HepG2 (cell line): ENCODE data around the gene NFKB2. TPM values are rescaled to one million over a fixed set of nuclear protein-coding genes. Genes with fewer than 3 reads are reported as not detected.

Experiments used
- ATF2 ChIP-seq: sonication (generic); formaldehyde crosslinking; IDR thresholded peaks from 2 replicates; pipeline ENCODE4 v1.4.0; 2020; ENCODE audit warnings: missing genetic modification reagents
- HNF1A ChIP-seq, 2 experiments: sonication (generic) in 1 of 2; formaldehyde crosslinking in 1 of 2; IDR thresholded peaks; 2 replicates each; pipeline versions ENCODE4 v1.4.0 to v1.6.1; 2016 to 2020; ENCODE audit warnings: borderline replicate concordance in 1 of 2, low read depth in 1 of 2, mild to moderate bottlenecking in 1 of 2, missing genetic modification reagents in 1 of 2
- NAIF1 ChIP-seq: sonication (generic); formaldehyde crosslinking; IDR thresholded peaks from 2 replicates; pipeline ENCODE4 v1.5.0; 2020; ENCODE audit warnings: mild to moderate bottlenecking, missing genetic modification reagents, borderline replicate concordance
- STAT5B ChIP-seq: sonication (generic); formaldehyde crosslinking; IDR thresholded peaks from 2 replicates; pipeline ENCODE4 v1.4.0; 2020; ENCODE audit warnings: missing genetic modification reagents
- ZNF33A ChIP-seq: sonication (generic); formaldehyde crosslinking; IDR thresholded peaks from 2 replicates; pipeline ENCODE4 v1.5.1; 2020; ENCODE audit warnings: missing genetic modification reagents, mild to moderate bottlenecking, moderate library complexity, borderline replicate concordance
- ZNF530 ChIP-seq: sonication (generic); formaldehyde crosslinking; IDR thresholded peaks from 2 replicates; pipeline ENCODE4 v1.5.0; 2020; ENCODE audit warnings: low read depth, mild to moderate bottlenecking, missing genetic modification reagents
- ZNF678 ChIP-seq: sonication (generic); formaldehyde crosslinking; IDR thresholded peaks from 2 replicates; pipeline ENCODE4 v1.4.0; 2020; ENCODE audit warnings: mild to moderate bottlenecking, missing genetic modification reagents
- polyA plus RNA-seq, 8 experiments: library from polyadenylated mRNA; depleted of rRNA in 3 of 8; stranded (reverse) in 7 of 8; unstranded in 1 of 8; fragments of >200 nt; fragmentation: Illumina TruSeq in 4 of 8; extraction: Trizol in 4 of 8; gene quantifications; 2 replicates each; pipeline versions ENCODE4 v1.2.1 to v1.2.3, GENCODE V29; 2011 to 2016; ENCODE audit warnings: low read depth in 4 of 8, missing spikeins in 1 of 8, mixed read lengths in 1 of 8; ENCODE audit not compliant: insufficient read depth in 1 of 8
- total RNA-seq, 5 experiments: library from RNA; depleted of rRNA; stranded (reverse); fragments of >200 nt; fragmentation: Illumina TruSeq; extraction: Trizol; gene quantifications; 2 replicates each; pipeline ENCODE4 v1.2.3, GENCODE V29; 2016; ENCODE audit warnings: low read depth in 1 of 5

NFKB2 gene
- total and polyA plus RNA-seq, 2 of the 13 experiments (the other 11 are each of a cell fraction or from before 2014, with no cell fraction given): 7.7 to 12.5 TPM

- TF ChIP-seq HNF1A (IDR thresholded peaks at IDR 0.05; ENCODE audit: low read depth) (no peak), HNF1A (CRISPR knock-in tag; IDR thresholded peaks at IDR 0.05; ENCODE audit: borderline replicate concordance) (no peak), ZNF678 (no peak), ZNF530 (CRISPR knock-in tag) (no peak), NAIF1 (CRISPR knock-in tag) (no peak), ZNF33A (CRISPR knock-in tag) (no peak), STAT5B (no peak), ATF2 (CRISPR knock-in tag) (no peak)
- TF ChIP-seq, all 625 proteins: peak for 0
These were observed 18.5 kb downstream of the NFKB2 start (continued) for GRCh38 chr10:102413806-102414561.
